Stimulated activated naive CD4-positive, alpha-beta T cell (primary cell): ENCODE measurements around the gene RAPGEF5.

Experiments
- DNase-seq, 6 experiments: peaks; one replicate each; lab custom pipeline; 2025; lab: John Stamatoyannopoulos, UW

Gene RAPGEF5

GRCh38 chr7:22302951-22303423 lies 54.0 kb downstream of the RAPGEF5 start:
- DNase-seq, result no peak

GRCh38 chr7:22302193-22302592 lies 54.8 kb downstream of the RAPGEF5 start:
- no peak for DNase-seq

GRCh38 chr7:22301790-22302189 lies 55.2 kb downstream of the RAPGEF5 start:
- no peak for DNase-seq

- DNase-seq, result no peak
Observed at GRCh38 chr7:22300839-22301238, 56.1 kb downstream of the RAPGEF5 start.

GRCh38 chr7:22296916-22297315 lies 60.0 kb downstream of the RAPGEF5 start:
- no peak for DNase-seq

GRCh38 chr7:22296265-22296566 lies 60.7 kb downstream of the RAPGEF5 start:
- no peak for DNase-seq

- no peak for DNase-seq
Observed at GRCh38 chr7:22295402-22296264, 61.3 kb downstream of the RAPGEF5 start.

GRCh38 chr7:22292531-22292930 lies 64.4 kb downstream of the RAPGEF5 start:
- DNase-seq, result no peak

- no peak for DNase-seq
Observed at GRCh38 chr7:22291977-22292376, 65.0 kb downstream of the RAPGEF5 start.

GRCh38 chr7:22288202-22288601 lies 68.8 kb downstream of the RAPGEF5 start:
- no peak for DNase-seq

- no peak for DNase-seq
Observed at GRCh38 chr7:22287412-22287811, 69.5 kb downstream of the RAPGEF5 start.

- DNase-seq, result no peak
Observed at GRCh38 chr7:22286436-22286835, 70.5 kb downstream of the RAPGEF5 start.

GRCh38 chr7:22281481-22281880 lies 75.5 kb downstream of the RAPGEF5 start:
- DNase-seq, result no peak

- no peak for DNase-seq
Observed at GRCh38 chr7:22280031-22280430, 76.9 kb downstream of the RAPGEF5 start.

- no peak for DNase-seq
Observed at GRCh38 chr7:22278660-22279059, 78.3 kb downstream of the RAPGEF5 start.

- DNase-seq, result no peak
Observed at GRCh38 chr7:22277375-22277774, 79.6 kb downstream of the RAPGEF5 start.

- no peak for DNase-seq
Observed at GRCh38 chr7:22275661-22276060, 81.3 kb downstream of the RAPGEF5 start.

GRCh38 chr7:22271311-22271710 lies 85.6 kb downstream of the RAPGEF5 start:
- no peak for DNase-seq

GRCh38 chr7:22270371-22270770 lies 86.6 kb downstream of the RAPGEF5 start:
- DNase-seq, result no peak

- DNase-seq, result no peak
Observed at GRCh38 chr7:22269963-22270362, 87.0 kb downstream of the RAPGEF5 start.

GRCh38 chr7:22268884-22269421 lies 88.0 kb downstream of the RAPGEF5 start:
- DNase-seq, result no peak

- DNase-seq, result no peak
Observed at GRCh38 chr7:22267930-22268615, 88.9 kb downstream of the RAPGEF5 start.

GRCh38 chr7:22262538-22262937 lies 94.4 kb downstream of the RAPGEF5 start:
- no peak for DNase-seq
